Transverse colon (tissue), 4 donors: ENCODE data around the gene SP6.

Experiments used
- EP300 ChIP-seq: sonication (generic); formaldehyde crosslinking; IDR thresholded peaks from one replicate; pipeline ENCODE4 v1.6.1; 2017; ENCODE audit warnings: antibody characterized with exemption, low read depth
- POLR2AphosphoS5 ChIP-seq, 3 donors: sonication (generic); formaldehyde crosslinking; IDR thresholded peaks; one replicate each; pipeline ENCODE4 v1.6.1; 2016; ENCODE audit warnings: antibody characterized with exemption in 3 of 3
- TF ChIP-seq, protein P1 (sequence below), 5 experiments: fragments of 200-600 bp in 3 of 5; fragments of 450-650 bp in 2 of 5; sonication (generic) in 3 of 5; IDR thresholded peaks; 1 replicate in 2 of 5; 2 replicates in 3 of 5; pipeline ENCODE4 v1.5.1; 2016 to 2017; ENCODE audit warnings: antibody characterized with exemption in 5 of 5, inconsistent platforms in 3 of 5, mild to moderate bottlenecking in 2 of 5, moderate library complexity in 1 of 5

DNA sequence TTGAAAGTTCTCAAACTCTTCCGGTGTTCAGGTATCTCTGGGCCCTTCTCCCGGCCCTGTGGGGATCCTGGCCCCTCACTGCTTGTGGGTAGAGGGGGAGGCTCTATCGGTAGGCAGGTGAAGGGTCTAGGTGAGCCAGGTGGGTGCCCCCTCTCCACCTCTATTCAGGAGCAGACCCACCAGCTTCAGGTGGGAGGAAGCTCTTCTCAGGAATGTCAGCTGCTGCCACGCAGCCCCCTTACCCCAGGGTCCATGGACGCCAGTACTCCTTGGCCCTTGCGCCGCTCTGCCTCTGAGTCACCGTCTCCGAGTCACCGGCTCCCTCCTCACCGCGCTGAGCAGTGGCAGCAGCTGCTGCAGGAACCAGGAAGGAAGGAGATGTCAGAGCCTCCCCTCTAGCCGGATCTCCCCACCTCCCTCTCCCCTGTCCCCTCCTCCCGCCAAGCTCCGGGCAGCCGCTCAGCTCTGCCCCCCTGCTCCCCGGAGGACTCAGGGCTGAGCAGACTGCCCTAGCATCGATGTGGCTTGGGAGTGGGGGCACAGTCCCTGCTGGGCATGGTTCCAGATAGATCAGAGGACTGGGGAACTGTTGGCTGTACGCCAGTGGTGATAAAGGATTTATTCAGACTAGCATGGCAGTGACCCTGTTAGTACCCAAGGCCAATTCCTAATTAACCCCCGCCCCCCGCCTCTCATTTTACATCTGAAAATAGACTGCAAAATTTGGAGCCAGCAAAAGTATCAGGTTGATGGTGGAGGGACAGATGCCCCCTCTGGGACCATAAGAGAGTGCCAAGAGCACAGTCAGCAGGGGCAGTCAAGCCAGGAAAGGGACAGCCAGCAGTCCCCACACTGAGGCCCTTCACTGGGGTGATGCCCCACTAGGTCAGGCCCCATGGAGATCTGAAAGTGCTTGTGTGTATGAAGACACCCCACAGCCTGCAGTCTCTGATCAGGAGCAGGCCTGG is 29.3 kb downstream of the SP6 start, which contains the start of gene OSBPL7:
- TF ChIP-seq EP300 = no peak
- TF ChIP-seq, protein P1, sequence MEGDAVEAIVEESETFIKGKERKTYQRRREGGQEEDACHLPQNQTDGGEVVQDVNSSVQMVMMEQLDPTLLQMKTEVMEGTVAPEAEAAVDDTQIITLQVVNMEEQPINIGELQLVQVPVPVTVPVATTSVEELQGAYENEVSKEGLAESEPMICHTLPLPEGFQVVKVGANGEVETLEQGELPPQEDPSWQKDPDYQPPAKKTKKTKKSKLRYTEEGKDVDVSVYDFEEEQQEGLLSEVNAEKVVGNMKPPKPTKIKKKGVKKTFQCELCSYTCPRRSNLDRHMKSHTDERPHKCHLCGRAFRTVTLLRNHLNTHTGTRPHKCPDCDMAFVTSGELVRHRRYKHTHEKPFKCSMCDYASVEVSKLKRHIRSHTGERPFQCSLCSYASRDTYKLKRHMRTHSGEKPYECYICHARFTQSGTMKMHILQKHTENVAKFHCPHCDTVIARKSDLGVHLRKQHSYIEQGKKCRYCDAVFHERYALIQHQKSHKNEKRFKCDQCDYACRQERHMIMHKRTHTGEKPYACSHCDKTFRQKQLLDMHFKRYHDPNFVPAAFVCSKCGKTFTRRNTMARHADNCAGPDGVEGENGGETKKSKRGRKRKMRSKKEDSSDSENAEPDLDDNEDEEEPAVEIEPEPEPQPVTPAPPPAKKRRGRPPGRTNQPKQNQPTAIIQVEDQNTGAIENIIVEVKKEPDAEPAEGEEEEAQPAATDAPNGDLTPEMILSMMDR (IDR thresholded peaks at IDR 0.05) = no peak
- TF ChIP-seq POLR2AphosphoS5 (IDR thresholded peaks at IDR 0.05) = peak; percentile 70 to 93 (median 91)
